Measurements from ENCODE around the gene BRICD5. TPM values are rescaled to one million over a fixed set of nuclear protein-coding genes. Genes with fewer than 3 reads are reported as not detected.
A peak's percentile ranks its signal among the peaks of the same experiment; 100 is the strongest.

BRICD5 gene
- total and polyA plus RNA-seq, 2 of the 4 experiments (the other 2 are of a cell fraction), result 0.18 to 0.94 TPM

DNA sequence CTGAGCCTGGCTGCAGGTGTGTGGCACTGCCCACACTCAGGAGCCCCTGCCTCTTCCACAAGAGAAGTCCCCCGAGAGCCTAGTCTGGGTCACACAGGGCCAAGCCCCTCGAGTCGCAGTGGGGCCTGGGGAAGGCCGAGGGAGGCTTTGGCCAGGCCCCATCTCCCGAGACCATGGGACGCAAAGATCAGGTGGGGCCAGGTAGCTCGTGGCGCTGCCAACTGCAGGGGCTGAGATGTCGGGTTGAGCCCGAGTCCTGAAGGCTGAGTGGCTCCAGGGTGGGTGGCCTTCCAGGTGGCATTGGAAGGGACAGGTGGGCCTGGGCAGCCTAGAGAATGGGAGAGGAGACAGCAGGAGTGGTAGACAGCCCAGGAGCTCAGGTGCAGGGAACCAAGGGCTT is 48.8 kb downstream of the BRICD5 start:
- no peak overlapping the region for H4K5ac ChIP-seq (ENCODE audit: low read depth, low read length)
- intact Hi-C loops (cut with micrococcal nuclease) (no loop called here), in situ Hi-C loops (cut with MboI; ENCODE audit: low sequenced_read_pairs) (no loop called here), dilution Hi-C loops (cut with HindIII; ENCODE audit: low sequenced_read_pairs, unreplicated experiment) (no loop called here)
- no peak overlapping the region for H3K4me2 ChIP-seq (ENCODE audit: low read depth, low read length)
- H2BK5ac ChIP-seq (ENCODE audit: low read depth, low read length, poor library complexity, severe bottlenecking), result peak overlapping the region; percentile 42
- H3K18ac ChIP-seq (ENCODE audit: low read depth, low read length), result no peak overlapping the region
- H3K27ac ChIP-seq (ENCODE audit: insufficient read depth, low read length), result peak overlapping the region; percentile 34; the same call in 1 of the 2 replicates
- H3K9me3 ChIP-seq (ENCODE audit: control insufficient read depth, insufficient read depth, low read length), result no peaks in the 10 kb centered on the region
- H2BK15ac ChIP-seq (ENCODE audit: low read depth, low read length), result no peak overlapping the region
- no peak for TF ChIP-seq MAFK (IDR thresholded peaks at IDR 0.05; ENCODE audit: low read depth, low read length)
- no peak overlapping the region for H2AFZ ChIP-seq (replicated peaks; ENCODE audit: low read length, poor library complexity)
- ATAC-seq (ENCODE audit: low read depth), result no peak
- no peak overlapping the region for H3K56ac ChIP-seq (ENCODE audit: extremely low read depth, insufficient read depth, low read length)
- no peak overlapping the region for H3K23ac ChIP-seq (ENCODE audit: low read depth, low read length)
- 90% methylated on average over 2 of the region's 10 CpGs; no CpG with 5 or more reads in 1 of the 2 experiments for WGBS, 2 experiments (ENCODE audit: extremely low coverage in 2 of 2, insufficient read length in 1 of 2)
- 0 out of 2 replicates have a peak, but pooled peaks cover 8% of the 10 kb centered on the region for H3K9me1 ChIP-seq (ENCODE audit: insufficient read depth, low read length)
- H3K79me1 ChIP-seq (ENCODE audit: low read depth in 1 of 2, low read length in 2 of 2), result peaks cover 0 to 71% of the 10 kb centered on the region in 2 experiments; a peak in 3 of 4 replicates
- no peak overlapping the region for H3K9ac ChIP-seq (ENCODE audit: low read depth, low read length)
- ChIA-PET CTCF (no interaction called here), POLR2A (ENCODE audit: unreplicated experiment) (no interaction called here)
- H2BK20ac ChIP-seq (ENCODE audit: low read depth, low read length), result no peak overlapping the region
- peaks cover 16% of the 10 kb centered on the region for H3K36me3 ChIP-seq (ENCODE audit: control insufficient read depth, insufficient read depth, low read length)
- H4K20me1 ChIP-seq (ENCODE audit: insufficient read depth, low read length), result peaks cover 79% of the 10 kb centered on the region
- H3K27me3 ChIP-seq (ENCODE audit: control insufficient read depth, insufficient read depth, low read length), result no peaks in the 10 kb centered on the region
- no peak overlapping the region for H2AK5ac ChIP-seq (ENCODE audit: low read depth, low read length)
- BruUV-seq (replicated peaks), result no TSS peak
- H2BK120ac ChIP-seq (ENCODE audit: low read depth, low read length), result no peak overlapping the region
- no peak overlapping the region for H3K14ac ChIP-seq (replicated peaks; ENCODE audit: low read depth, low read length)
- no peak overlapping the region for H4K8ac ChIP-seq (ENCODE audit: low read depth in 2 of 2, low read length in 2 of 2)
- peak overlapping the region; percentile 72 for H2AK9ac ChIP-seq (replicated peaks; ENCODE audit: low read depth, low read length, poor library complexity)
- no peak for DNase-seq
- peaks cover 34% of the 10 kb centered on the region for H3K4me1 ChIP-seq (ENCODE audit: control insufficient read depth, insufficient read depth, low read length)
- H3K4me3 ChIP-seq (ENCODE audit: insufficient read depth, low read depth, low read length), result no peak overlapping the region
- H3K4ac ChIP-seq (ENCODE audit: low read depth, low read length), result no peak overlapping the region
- no peak overlapping the region for H4K91ac ChIP-seq (ENCODE audit: insufficient read depth, low read depth, low read length)

Measured in IMR-90 (cell line).